ENCODE measurements around the gene EDNRA. TPM values are rescaled to one million over a fixed set of nuclear protein-coding genes. Genes with fewer than 3 reads are reported as not detected.
A peak's percentile ranks its signal among the peaks of the same experiment; 100 is the strongest.

Gene EDNRA
- total RNA-seq, 1 experiment from 2014 or later = not detected

DNA sequence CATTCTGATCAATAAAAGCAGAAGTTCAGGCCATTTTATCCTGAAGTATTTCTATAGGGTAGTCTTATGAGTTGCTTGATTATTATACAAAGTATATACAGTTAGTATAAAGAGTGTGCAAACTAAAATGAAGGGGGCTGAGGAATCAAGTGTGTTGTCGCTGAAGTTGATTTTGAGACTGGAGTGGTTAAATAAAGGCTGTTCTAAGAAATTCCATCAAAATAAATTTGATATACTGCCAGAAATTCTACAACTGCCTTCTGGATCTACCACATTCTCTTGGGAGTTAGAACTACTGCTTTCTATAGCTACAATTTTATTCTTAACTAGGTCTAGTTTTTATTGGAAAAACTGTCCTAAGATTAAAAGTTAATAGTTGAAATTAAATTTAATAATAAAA, 12.4 kb downstream of the EDNRA start:
- in situ Hi-C loops (cut with HindIII; ENCODE audit: low sequenced_read_pairs) = no loop called here

GRCh38 chr4:147494301-147494700, 13.4 kb downstream of the EDNRA start:
- DNase-seq (ENCODE audit: low spot score) = no peak
- in situ Hi-C loops (cut with HindIII; ENCODE audit: low sequenced_read_pairs) = no loop called here

More for the DNA sequence above, 12.4 kb downstream of the EDNRA start:
- DNase-seq (ENCODE audit: low spot score) = no peak

GRCh38 chr4:147496500-147496899, 15.6 kb downstream of the EDNRA start:
- in situ Hi-C loops (cut with HindIII; ENCODE audit: low sequenced_read_pairs) = no loop called here

GRCh38 chr4:147498031-147498660, 17.2 kb downstream of the EDNRA start:
- in situ Hi-C loops (cut with HindIII; ENCODE audit: low sequenced_read_pairs) = no loop called here

More at GRCh38 chr4:147496500-147496899, 15.6 kb downstream of the EDNRA start:
- DNase-seq (ENCODE audit: low spot score) = no peak

DNA sequence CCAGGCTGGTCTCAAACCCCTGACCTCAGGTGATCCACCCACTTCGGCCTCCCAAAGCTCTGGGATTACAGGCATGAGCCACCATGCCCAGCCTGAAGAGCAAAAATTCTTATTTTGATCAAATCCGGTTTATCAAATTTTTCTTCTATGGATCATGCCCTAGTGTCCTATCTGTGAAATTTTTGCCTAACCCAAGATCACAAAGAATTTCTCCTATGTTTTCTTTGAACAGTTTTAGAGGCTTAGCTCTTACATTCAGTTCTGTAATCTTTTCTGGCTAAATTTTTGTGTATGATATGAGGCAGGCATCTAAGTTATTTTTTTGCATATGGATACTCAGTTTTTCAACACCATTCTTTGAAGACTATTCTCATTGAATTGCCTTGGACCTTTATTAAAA, 27.4 kb downstream of the EDNRA start:
- no peak for DNase-seq (ENCODE audit: low spot score)
- in situ Hi-C loops (cut with HindIII; ENCODE audit: low sequenced_read_pairs) = no loop called here

More at GRCh38 chr4:147498031-147498660, 17.2 kb downstream of the EDNRA start:
- DNase-seq (ENCODE audit: low spot score) = no peak

DNA sequence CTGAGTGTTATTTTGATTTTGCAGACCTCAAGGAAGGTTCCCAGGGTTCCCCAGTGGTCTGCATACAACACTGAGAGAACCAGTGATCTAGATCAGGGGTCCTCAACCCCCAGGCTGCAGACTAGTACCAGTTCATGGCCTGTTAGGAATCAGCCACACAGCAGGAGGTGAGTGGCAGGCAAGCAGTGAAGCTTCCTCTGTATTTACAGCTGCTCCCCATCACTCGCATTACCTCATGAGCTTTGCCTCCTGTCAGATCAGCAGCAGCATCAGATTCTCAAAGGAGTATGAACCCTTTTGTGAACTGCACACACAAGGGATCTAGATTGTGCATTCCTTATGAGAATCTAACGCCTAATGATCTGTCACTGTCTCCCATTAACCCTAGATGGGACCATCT, 28.5 kb downstream of the EDNRA start:
- in situ Hi-C loops (cut with HindIII; ENCODE audit: low sequenced_read_pairs) = no loop called here
- no peak for DNase-seq (ENCODE audit: low spot score)

DNA sequence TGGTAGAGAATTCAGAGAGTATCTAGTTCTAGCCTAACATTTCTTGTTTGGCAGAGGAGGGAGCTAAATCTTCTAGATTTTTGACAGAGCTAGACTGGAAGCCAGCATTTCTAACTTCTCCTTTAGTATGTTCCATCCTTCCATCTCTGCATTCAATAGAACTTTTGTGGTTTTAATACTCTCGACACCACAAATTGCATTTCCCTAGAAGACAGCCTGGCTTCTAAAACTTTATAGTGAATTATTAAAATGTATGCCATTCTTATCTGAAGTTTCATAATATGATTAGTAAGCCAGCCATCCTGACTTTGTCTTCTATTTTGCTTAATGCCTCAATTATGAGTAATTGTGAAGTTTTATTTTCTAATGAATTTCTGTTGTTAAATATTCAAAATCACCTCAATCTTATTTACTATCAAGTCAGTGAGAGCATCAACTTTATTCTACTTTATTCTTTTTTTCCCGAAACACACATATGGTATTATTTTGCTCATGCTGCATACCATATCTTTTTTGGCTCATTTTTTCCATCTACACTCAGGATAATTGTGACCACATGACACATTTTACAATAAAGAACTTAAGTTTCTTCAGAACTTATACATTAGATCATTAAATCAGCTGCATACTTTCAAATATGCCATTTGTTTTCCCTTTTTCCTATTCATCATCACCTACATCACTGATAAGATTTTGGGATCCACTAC, 30.2 kb downstream of the EDNRA start:
- DNase-seq (ENCODE audit: low spot score) = no peak
- in situ Hi-C loops (cut with HindIII; ENCODE audit: low sequenced_read_pairs) = no loop called here

GRCh38 chr4:147513091-147513490, 32.2 kb downstream of the EDNRA start:
- in situ Hi-C loops (cut with HindIII; ENCODE audit: low sequenced_read_pairs) = no loop called here
- DNase-seq (ENCODE audit: low spot score) = no peak

- in situ Hi-C loops (cut with HindIII; ENCODE audit: low sequenced_read_pairs) = no loop called here
- no peak for DNase-seq (ENCODE audit: low spot score)
These were observed 33.1 kb downstream of the EDNRA start for GRCh38 chr4:147513952-147514351.

DNA sequence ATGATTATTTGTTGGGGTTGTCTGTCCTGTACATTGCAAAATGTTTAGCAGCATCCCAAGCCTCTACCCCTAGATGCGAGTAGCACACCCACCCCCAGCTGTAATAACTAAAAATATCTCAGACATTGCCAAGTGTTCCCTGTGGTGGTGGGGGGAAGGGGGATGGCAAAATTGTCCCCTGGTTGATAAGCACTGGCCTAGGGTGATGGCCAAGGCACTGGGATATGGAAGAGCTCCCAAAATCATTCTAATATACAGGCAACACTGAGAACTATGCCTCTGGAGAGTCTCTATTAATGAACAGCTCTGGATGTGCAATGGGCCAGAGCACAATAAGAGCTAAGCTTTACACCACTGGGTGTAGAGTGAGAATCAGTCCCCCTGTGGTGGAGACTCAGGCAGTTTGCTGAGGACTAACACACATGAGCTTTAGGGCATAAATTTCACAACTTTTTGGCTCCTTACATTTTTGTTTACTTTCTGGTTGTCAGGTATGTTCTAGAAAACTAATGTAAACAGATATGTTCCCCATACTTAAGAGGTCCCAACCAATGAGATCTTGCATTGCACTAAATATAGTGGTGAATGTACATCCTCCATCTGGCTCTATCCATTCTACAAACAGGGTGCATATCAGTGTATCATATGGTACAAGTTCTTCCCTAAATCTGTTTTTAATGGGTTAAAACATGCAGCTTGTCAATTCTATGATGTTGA, 34.5 kb downstream of the EDNRA start:
- no peak for DNase-seq (ENCODE audit: low spot score)
- in situ Hi-C loops (cut with HindIII; ENCODE audit: low sequenced_read_pairs) = no loop called here

DNA sequence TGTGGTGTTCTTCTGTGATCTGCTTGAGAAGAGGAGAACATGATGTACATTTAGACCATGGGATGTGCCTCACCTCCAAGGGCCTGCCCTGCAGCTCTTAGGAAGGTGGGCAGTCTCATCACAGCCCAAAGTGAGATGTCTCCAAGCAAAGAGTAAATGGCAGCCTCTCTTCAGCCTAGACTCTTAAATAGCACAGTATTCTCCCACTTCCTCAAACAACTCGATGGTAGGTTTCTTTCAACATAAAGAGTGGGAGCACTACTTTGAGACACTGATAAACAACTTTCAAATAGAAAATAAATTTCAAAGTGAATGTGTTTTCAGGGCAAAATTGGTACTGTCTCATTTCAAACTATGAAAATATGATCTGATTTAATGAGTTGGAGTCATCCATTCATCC, 35.2 kb downstream of the EDNRA start:
- DNase-seq (ENCODE audit: low spot score) = no peak
- in situ Hi-C loops (cut with HindIII; ENCODE audit: low sequenced_read_pairs) = no loop called here

- no peak for DNase-seq (ENCODE audit: low spot score)
- in situ Hi-C loops (cut with HindIII; ENCODE audit: low sequenced_read_pairs) = no loop called here
These were observed 37.2 kb downstream of the EDNRA start for GRCh38 chr4:147518086-147518485.

DNA sequence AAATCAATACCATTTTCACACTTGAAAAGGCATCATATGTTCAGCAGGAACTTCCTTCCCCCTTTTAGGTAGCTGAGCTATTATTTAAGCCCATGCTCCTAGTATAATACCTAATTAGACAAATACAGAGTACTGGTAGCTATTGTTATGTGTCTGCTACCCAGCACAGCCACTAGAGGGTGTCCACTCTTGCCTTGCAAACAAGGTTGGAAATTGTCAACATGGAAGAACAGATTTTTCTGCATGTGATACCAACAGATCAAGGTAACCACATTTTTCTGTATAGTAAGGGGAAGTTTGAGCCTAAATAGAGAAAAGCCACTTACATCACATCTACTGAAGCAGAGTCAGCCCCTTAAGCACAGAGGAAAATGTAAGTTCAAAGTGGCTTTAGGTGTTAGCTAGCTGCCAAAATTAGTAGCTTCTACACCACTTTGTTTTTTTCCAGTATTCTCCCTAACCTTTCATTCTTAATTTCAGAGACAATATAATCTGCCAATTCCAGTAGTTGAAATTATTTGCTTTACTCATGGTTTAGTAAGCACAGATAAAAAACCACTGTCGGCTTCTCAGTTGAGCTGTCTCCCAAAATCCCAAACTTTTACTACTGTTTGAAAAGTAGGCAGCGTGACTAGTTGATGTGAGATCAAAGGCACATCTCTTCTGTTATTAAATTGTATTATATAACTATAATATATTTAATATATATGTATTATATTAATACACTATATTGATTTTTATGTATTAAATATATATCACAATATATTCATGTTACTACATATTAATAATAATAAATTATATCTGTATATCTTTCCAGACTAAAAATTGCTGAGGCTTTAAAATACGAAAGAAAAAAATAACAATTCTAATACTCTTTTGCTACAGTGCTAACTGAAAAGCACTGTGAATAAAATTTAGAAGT, 38.2 kb downstream of the EDNRA start:
- in situ Hi-C loops (cut with HindIII; ENCODE audit: low sequenced_read_pairs) = no loop called here

GRCh38 chr4:147524601-147525000, 43.7 kb downstream of the EDNRA start:
- DNase-seq (ENCODE audit: low spot score) = no peak

More for the DNA sequence above, 38.2 kb downstream of the EDNRA start:
- peak; percentile 45 for DNase-seq (ENCODE audit: low spot score)

GRCh38 chr4:147525494-147526271, 44.8 kb downstream of the EDNRA start:
- no peak for DNase-seq (ENCODE audit: low spot score)
- in situ Hi-C loops (cut with HindIII; ENCODE audit: low sequenced_read_pairs) = no loop called here

More at GRCh38 chr4:147524601-147525000, 43.7 kb downstream of the EDNRA start:
- in situ Hi-C loops (cut with HindIII; ENCODE audit: low sequenced_read_pairs) = no loop called here

- in situ Hi-C loops (cut with HindIII; ENCODE audit: low sequenced_read_pairs) = no loop called here
- no peak for DNase-seq (ENCODE audit: low spot score)
These were observed 45.4 kb downstream of the EDNRA start for GRCh38 chr4:147526272-147526654.

- DNase-seq (ENCODE audit: low spot score) = no peak
- in situ Hi-C loops (cut with HindIII; ENCODE audit: low sequenced_read_pairs) = no loop called here
These were observed 47.2 kb downstream of the EDNRA start for GRCh38 chr4:147528054-147528453.

DNA sequence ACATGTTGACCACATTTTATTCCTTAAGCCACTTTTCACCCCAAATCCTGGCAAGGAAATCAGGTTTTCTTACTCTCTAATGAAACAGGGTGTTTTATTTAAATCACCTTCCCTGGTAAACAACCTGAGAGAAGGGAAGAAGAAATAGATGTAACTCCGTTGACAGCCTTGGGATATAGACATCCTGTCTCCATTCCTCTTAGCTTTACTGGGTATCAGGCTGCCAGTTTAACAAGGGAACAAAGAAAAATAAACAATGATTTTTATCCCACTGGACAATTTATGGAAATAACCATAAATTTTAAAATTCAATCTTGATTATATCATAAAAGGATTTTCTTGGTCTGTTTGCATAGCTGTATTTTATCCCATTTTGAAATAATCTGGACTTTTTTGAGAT, 49.2 kb downstream of the EDNRA start:
- in situ Hi-C loops (cut with HindIII; ENCODE audit: low sequenced_read_pairs) = no loop called here
- DNase-seq (ENCODE audit: low spot score) = no peak

- no peak for DNase-seq (ENCODE audit: low spot score)
- in situ Hi-C loops (cut with HindIII; ENCODE audit: low sequenced_read_pairs) = no loop called here
These were observed 49.8 kb downstream of the EDNRA start for GRCh38 chr4:147530723-147531122.

Data from G401 (cell line).